Activated effector memory CD4-positive, alpha-beta T cell treated with Interleukin-2 at 50 U/mL for 16 hours (primary cell): ENCODE data around the gene FOXP2.

ENCODE experiments used
- DNase-seq: peaks from one replicate; pipeline ENCODE4 v3.0.0-alpha.2; 2020

Gene FOXP2

GRCh38 chr7:114741911-114742310 lies 327.3 kb downstream of the FOXP2 start:
- no peak for DNase-seq
